OCI-LY1 (cell line): ENCODE results near the gene ZXDC.

ENCODE experiments used
- CTCF ChIP-seq: fragments of 200-600 bp; sonication (generic), shearing (Covaris generic); IDR thresholded peaks from 2 replicates; pipeline ENCODE4 v1.5.1; 2017; ENCODE audit warnings: mild to moderate bottlenecking, antibody characterized with exemption, low read length, moderate library complexity, mixed read lengths
- EZH2 ChIP-seq: fragments of 200-600 bp; sonication (generic), shearing (Covaris generic); IDR thresholded peaks from 2 replicates; pipeline ENCODE4 v1.8.0; 2017; ENCODE audit warnings: borderline replicate concordance, mixed run types, mild to moderate bottlenecking, antibody characterized with exemption, low read length, moderate library complexity, mixed read lengths

GRCh38 chr3:126423191-126424038 lies 52.3 kb downstream of the ZXDC start:
- no peak for TF ChIP-seq CTCF
- no peak for TF ChIP-seq EZH2
